Erythroblast (primary cell): Measurements from ENCODE around the gene AADAT.
"Not testable (repeated sequence)": the region's sequence is repeated elsewhere in the genome, so short reads cannot be mapped to it uniquely, and the experiment has no call there.

Experiments
- DNase-seq, 2 experiments: peaks; one replicate each; lab custom pipeline; 2025; lab: John Stamatoyannopoulos, UW
- GATA1 ChIP-seq: IDR thresholded peaks from 2 replicates; pipeline ENCODE4 v1.6.1; 2011; ENCODE audit warnings: low read depth, mild to moderate bottlenecking, control low read depth, low read length, moderate library complexity
- POLR2A ChIP-seq: IDR thresholded peaks from 2 replicates; pipeline ENCODE4 v1.6.1; 2011; ENCODE audit warnings: mild to moderate bottlenecking, low read length

AADAT gene

DNA sequence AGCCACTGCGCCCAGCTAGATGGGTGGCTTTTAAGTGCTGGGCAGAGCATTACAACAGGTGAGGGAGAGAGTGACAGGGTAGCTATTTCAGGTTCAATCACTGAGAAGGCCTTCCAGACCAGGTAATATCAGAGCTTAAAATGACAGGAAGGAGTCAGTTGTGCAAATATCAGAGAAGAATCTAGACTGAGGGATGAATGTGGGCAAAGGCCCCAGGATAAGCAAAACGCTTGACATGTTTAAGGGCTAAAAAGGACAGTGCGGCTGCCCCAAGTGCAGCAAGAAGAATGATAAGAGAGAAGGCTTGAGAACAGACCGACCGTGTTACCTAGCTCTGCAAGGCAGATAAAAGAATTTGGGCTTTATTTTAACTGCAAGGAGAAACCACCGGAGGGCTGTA lies 18.6 kb downstream of the AADAT start:
- TF ChIP-seq GATA1 (no peak), POLR2A (no peak)
- peak; percentile 17 to 69 for DNase-seq

- TF ChIP-seq POLR2A: no peak
- no peak for TF ChIP-seq GATA1
- no peak for DNase-seq
Observed at GRCh38 chr4:170068438-170069128, 21.2 kb downstream of the AADAT start.

DNA sequence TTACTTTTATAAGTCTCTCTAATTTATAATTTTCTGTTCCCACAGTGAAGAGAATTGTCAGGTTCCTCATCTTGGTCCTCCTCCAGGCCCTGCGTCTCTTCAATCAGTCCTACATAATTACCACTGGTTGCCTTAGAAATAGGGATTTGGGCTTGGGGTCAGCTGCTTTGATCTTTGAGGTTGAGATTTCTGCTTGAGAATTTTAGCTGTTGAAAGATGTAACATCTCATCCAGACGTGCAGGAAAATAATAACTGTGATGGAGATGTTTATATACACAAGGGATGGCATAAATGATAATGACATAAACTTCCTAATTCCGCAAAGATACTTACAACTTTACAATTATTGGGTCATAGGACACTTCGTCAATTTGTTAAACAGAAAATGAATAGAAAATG lies 30.3 kb downstream of the AADAT start:
- no peak for DNase-seq
- TF ChIP-seq GATA1: no peak
- TF ChIP-seq POLR2A: no peak

DNA sequence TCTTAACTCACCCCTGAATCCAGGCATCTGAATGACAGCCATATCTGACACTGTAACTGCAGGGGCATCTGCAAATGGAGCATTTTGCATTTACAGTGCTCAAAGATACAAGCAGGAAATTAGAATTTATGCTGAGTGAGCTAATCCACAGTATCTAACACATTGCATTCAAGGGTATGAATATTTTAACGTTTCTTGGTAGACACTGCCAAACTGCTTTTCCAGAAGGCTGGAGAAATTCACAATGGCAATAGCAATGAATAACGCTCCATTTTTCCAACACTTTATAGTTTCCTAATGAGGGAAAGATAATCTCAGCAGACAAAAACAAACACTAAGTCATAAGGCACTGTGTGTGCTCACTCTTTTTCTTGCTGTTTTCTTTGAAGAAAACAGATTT lies 30.9 kb downstream of the AADAT start:
- no peak for TF ChIP-seq POLR2A
- TF ChIP-seq GATA1: no peak
- no peak for DNase-seq

- DNase-seq: no peak
- TF ChIP-seq POLR2A (no peak), GATA1 (no peak)
Observed at GRCh38 chr4:170057866-170058265, 31.9 kb downstream of the AADAT start.

DNA sequence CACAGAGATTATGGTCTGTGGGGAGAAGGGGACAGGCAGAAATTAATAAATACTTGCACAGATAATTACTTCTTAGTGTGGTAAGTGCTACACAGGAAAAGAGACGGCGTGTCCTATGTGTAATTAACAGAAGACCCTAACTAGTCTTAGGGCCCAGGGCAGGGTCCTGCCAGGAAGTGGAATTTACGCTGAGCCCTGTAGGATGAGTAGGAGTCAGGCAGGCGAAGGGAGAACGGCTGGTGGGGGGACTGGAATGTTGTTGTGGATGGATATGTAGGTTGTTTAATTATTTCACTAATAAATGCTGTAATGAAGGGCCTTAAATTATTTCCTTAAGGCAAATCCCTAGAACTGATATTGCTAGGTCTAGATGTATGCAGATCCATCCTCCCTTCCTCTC lies 36.8 kb downstream of the AADAT start:
- no peak for DNase-seq
- no peak for TF ChIP-seq POLR2A
- TF ChIP-seq GATA1: no peak

- no peak for TF ChIP-seq GATA1
- no peak for TF ChIP-seq POLR2A
- DNase-seq: no peak
Observed at GRCh38 chr4:170051402-170051801, 38.4 kb downstream of the AADAT start.

GRCh38 chr4:170049766-170050165 lies 40.0 kb downstream of the AADAT start:
- TF ChIP-seq POLR2A (no peak), GATA1 (no peak)
- DNase-seq: no peak

DNA sequence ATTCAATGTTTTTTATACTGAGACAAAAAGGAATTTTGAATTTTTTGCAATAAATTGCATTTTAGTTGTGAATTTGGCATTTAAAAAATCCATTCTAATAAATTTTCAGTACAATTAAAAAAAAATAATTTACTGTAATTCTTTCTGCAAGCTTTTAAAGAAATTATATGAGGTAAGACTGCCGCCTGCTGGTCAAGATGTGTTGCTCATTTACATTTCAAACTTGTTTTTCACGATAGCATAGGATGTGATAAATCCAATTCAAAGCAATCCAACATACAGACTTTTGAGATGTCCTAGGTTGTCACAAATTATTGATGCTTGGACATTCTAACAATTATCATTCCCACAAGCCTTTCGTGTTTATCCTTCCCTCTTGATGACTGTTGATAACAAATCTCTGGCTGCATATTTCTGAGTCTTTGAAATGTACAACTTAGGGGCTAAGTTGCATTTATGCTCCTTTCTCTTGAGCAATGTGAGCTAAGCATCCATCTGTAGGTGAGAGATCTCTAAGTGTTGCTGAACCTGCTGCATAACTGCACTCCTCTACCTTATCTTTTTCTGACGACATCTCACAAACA lies 41.9 kb downstream of the AADAT start:
- no peak for TF ChIP-seq GATA1
- TF ChIP-seq POLR2A: no peak
- peak; percentile 79 to 89 for DNase-seq

DNA sequence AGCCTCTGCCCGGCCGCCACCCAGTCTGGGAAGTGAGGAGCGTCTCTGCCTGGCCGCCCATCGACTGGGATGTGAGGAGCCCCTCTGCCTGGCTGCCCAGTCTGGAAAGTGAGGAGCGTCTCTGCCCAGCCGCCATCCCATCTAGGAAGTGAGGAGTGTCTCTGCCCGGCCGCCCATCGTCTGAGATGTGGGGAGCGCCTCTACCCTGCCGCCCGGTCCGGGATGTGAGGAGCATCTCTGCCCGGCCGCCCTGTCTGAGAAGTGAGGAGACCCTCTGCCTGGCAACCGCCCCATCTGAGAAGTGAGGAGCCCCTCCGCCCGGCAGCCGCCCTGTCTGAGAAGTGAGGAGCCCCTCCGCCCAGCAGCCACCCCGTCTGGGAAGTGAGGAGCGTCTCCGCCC lies 43.6 kb downstream of the AADAT start:
- DNase-seq: not testable (repeated sequence)

DNA sequence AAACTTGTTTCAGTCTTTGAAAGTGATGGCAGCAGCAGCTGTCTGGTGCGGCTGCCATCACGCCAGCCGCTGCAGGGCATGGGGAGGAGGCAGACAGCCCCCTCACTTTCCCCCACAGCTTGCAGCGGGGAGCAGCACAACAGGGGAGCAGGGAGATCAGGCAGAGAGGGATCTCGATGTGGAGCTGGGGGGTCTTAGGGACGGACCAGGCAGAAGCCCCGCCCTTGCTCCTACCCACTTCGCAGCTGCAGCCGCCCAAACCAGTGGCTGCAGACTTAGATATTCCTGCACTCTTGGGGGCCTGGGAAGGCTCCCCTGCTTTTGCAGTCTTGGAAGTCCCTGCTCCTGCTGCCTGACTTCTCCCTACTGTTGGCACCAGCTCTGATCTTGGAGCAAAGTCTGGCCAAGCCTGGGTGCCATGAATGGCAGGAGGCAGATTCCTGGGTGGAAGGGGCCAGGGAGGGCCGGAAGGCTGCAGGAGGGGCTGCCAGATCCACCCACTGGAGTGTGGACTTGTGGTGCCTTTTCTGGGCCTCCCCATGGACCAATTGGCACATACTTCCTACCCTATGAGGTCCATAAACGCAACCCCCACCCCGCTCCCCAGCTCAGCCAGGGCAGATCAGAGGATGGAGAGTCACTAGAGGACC lies 49.6 kb downstream of the AADAT start:
- DNase-seq: no peak
- TF ChIP-seq POLR2A (no peak), GATA1 (no peak)

- no peak for DNase-seq
- TF ChIP-seq POLR2A (no peak), GATA1 (no peak)
Observed at GRCh38 chr4:170038769-170039168, 51.0 kb downstream of the AADAT start.

GRCh38 chr4:170038232-170038631 lies 51.5 kb downstream of the AADAT start:
- TF ChIP-seq GATA1 (no peak), POLR2A (no peak)
- no peak for DNase-seq

DNA sequence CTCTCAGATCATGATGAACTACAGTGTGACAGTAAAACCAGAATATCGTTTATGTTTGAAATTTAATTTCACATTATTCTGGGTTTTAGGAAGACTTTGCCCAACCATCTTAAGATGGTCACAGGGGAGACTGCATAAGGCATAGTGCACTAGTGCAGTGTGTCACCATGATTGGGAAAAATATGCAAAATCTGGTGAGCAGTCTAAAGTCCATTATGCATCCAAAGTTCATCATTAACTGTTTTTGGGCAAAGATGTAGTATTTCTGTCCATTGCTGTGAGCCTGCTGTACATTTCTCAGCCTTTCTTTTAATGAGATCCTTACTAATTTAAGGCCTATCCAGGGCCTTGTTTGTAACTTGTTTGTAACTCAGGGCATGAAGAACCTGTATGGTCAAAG lies 52.3 kb downstream of the AADAT start:
- no peak for DNase-seq
- no peak for TF ChIP-seq POLR2A
- no peak for TF ChIP-seq GATA1

DNA sequence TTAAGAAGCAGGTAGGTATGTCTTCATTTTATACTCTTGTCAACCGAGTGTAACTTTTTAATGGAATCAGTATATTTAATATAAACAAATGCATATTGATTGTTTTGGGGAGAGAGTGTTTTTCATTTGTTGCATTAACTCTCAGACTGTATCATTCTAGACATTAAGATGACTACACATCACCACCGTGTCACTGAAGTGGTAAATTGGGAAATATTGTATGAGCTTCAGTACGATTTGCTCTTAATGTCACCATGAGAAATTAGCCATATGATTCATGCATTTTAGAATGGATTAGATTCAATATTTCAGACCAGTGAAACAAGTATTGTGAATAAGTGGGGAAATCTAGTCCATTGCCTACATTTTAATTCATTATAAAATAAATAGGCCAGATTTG lies 53.9 kb downstream of the AADAT start:
- TF ChIP-seq GATA1 (no peak), POLR2A (no peak)
- DNase-seq: no peak

DNA sequence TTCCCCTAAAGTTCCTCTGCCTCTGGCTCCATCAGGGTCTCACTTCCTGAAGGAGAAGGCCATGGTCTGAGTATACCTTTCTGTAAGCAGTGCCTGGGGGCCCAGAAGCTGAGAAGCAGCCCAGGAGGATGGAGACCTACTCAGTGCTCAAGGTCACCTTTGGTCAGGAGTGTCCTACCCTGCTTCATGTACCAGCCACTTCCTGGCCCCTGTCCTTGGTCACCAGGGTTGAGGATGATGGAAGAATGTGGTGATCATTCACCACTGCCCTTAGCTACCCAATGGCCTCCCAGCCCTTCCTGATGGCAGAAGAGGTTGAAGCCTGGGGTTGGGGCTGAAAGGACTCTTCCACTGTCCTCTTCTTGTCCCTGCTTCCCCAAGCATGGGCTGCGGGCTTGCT lies 54.5 kb downstream of the AADAT start:
- no peak for TF ChIP-seq POLR2A
- no peak for TF ChIP-seq GATA1
- no peak for DNase-seq
